ENCODE data around the gene TESMIN.

TESMIN gene

GRCh38 chr11:68762481-68762880 is 11.2 kb upstream of the TESMIN start:
- no peak for DNase-seq (ENCODE audit: low read depth)

GRCh38 chr11:68761801-68762200 is 10.5 kb upstream of the TESMIN start:
- DNase-seq (ENCODE audit: low read depth), result no peak

GRCh38 chr11:68759991-68760390 is 8.7 kb upstream of the TESMIN start:
- DNase-seq (ENCODE audit: low read depth), result no peak

- no peak for DNase-seq (ENCODE audit: low read depth)
These were observed 6.4 kb upstream of the TESMIN start for GRCh38 chr11:68757711-68758110.

- DNase-seq (ENCODE audit: low read depth), result no peak
These were observed 4.9 kb upstream of the TESMIN start for GRCh38 chr11:68756171-68756766.

GRCh38 chr11:68753300-68753699 is 2.0 kb upstream of the TESMIN start:
- no peak for DNase-seq (ENCODE audit: low read depth)

- DNase-seq (ENCODE audit: low read depth), result no peak
These were observed 355 bp downstream of the TESMIN start for GRCh38 chr11:68751004-68751325.

- DNase-seq (ENCODE audit: low read depth), result peak; percentile 8
These were observed 921 bp downstream of the TESMIN start for GRCh38 chr11:68750195-68751003.

GRCh38 chr11:68749229-68750123 is 1.8 kb downstream of the TESMIN start:
- DNase-seq (ENCODE audit: low read depth), result no peak

- no peak for DNase-seq (ENCODE audit: low read depth)
These were observed 3.3 kb downstream of the TESMIN start for GRCh38 chr11:68748061-68748460.

- DNase-seq (ENCODE audit: low read depth), result no peak
These were observed 7.8 kb downstream of the TESMIN start for GRCh38 chr11:68743539-68743938.

- no peak for DNase-seq (ENCODE audit: low read depth)
These were observed 9.9 kb downstream of the TESMIN start for GRCh38 chr11:68741463-68741862.

- no peak for DNase-seq (ENCODE audit: low read depth)
These were observed 15.7 kb downstream of the TESMIN start for GRCh38 chr11:68735646-68736045.

GRCh38 chr11:68735125-68735524 is 16.2 kb downstream of the TESMIN start:
- DNase-seq (ENCODE audit: low read depth), result no peak

GRCh38 chr11:68734111-68734510 is 17.2 kb downstream of the TESMIN start:
- DNase-seq (ENCODE audit: low read depth), result no peak

- no peak for DNase-seq (ENCODE audit: low read depth)
These were observed 23.5 kb downstream of the TESMIN start for GRCh38 chr11:68727783-68728182.

- DNase-seq (ENCODE audit: low read depth), result no peak
These were observed 27.0 kb downstream of the TESMIN start for GRCh38 chr11:68724293-68724692.

GRCh38 chr11:68722143-68722542 is 29.2 kb downstream of the TESMIN start:
- no peak for DNase-seq (ENCODE audit: low read depth)

- DNase-seq (ENCODE audit: low read depth), result no peak
These were observed 30.2 kb downstream of the TESMIN start for GRCh38 chr11:68721075-68721474.

- no peak for DNase-seq (ENCODE audit: low read depth)
These were observed 35.7 kb downstream of the TESMIN start for GRCh38 chr11:68715456-68716122.

- no peak for DNase-seq (ENCODE audit: low read depth)
These were observed 37.1 kb downstream of the TESMIN start for GRCh38 chr11:68714060-68714856.

All from activated T-helper 9 cell treated with anti-CD3 and anti-CD28 coated beads, Interleukin-2, amount 50 U/mL, for 16 hours (primary cell).